Measurements from ENCODE around the gene CYP4F3.

DNA sequence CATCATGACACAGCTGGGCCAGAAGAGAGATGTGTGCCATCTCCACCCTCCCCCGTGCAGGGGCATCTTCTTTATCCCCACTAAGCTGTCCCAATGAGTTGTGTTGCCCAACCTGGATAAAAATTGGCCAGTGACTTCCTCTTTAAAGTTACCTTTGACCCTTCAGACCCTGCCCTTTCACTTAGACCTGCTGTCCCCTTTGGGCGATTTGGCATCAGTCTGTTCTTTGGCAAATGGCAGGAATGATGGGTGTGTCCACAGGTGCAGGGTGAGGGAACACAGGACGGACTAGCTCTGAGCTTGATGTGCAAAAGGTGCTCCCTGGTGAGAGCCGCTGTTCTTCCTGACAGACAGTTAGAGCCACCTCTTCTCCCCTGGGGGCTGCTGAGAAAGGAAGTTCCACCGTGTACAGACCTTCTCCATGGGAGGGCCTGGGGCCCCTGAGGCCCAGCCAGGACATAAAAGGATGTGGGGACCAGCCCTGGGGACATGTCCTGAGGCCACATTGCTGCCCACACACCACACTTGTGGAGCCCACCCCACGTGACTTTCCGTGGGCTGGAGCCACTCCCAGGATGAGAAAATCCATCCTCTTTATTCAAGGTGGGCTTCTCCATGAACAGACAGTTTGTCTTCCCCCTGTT is 23.9 kb upstream of the CYP4F3 start:
- TF ChIP-seq, protein P1, sequence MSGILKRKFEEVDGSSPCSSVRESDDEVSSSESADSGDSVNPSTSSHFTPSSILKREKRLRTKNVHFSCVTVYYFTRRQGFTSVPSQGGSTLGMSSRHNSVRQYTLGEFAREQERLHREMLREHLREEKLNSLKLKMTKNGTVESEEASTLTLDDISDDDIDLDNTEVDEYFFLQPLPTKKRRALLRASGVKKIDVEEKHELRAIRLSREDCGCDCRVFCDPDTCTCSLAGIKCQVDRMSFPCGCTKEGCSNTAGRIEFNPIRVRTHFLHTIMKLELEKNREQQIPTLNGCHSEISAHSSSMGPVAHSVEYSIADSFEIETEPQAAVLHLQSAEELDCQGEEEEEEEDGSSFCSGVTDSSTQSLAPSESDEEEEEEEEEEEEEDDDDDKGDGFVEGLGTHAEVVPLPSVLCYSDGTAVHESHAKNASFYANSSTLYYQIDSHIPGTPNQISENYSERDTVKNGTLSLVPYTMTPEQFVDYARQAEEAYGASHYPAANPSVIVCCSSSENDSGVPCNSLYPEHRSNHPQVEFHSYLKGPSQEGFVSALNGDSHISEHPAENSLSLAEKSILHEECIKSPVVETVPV (CRISPR knock-in tag; IDR thresholded peaks at IDR 0.05): no peak
- TF ChIP-seq PPARA (CRISPR knock-in tag; IDR thresholded peaks at IDR 0.05; ENCODE audit: borderline replicate concordance) (no peak), RARB (CRISPR knock-in tag; IDR thresholded peaks at IDR 0.05) (no peak), ARNTL (CRISPR knock-in tag; IDR thresholded peaks at IDR 0.05; ENCODE audit: borderline replicate concordance, low read depth) (no peak)
- TF ChIP-seq, protein P2, sequence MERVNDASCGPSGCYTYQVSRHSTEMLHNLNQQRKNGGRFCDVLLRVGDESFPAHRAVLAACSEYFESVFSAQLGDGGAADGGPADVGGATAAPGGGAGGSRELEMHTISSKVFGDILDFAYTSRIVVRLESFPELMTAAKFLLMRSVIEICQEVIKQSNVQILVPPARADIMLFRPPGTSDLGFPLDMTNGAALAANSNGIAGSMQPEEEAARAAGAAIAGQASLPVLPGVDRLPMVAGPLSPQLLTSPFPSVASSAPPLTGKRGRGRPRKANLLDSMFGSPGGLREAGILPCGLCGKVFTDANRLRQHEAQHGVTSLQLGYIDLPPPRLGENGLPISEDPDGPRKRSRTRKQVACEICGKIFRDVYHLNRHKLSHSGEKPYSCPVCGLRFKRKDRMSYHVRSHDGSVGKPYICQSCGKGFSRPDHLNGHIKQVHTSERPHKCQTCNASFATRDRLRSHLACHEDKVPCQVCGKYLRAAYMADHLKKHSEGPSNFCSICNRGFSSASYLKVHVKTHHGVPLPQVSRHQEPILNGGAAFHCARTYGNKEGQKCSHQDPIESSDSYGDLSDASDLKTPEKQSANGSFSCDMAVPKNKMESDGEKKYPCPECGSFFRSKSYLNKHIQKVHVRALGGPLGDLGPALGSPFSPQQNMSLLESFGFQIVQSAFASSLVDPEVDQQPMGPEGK (CRISPR knock-in tag; IDR thresholded peaks at IDR 0.05; ENCODE audit: borderline replicate concordance): no peak

Measured in SK-N-SH treated with all-trans-retinoic acid at 6 μM for 48 hours (cell line).